GM23338 (cell line): ENCODE results near the gene CCDC91.

Experiments
- CTCF ChIP-seq, 2 experiments: fragments of 200-600 bp in 1 of 2; sonication (generic) in 1 of 2; conservative IDR thresholded peaks; 2 replicates each; pipeline versions ENCODE4 v1.5.1 to v1.6.1; 2016 to 2017; ENCODE audit warnings: antibody characterized with exemption in 2 of 2, low read depth in 2 of 2, mild to moderate bottlenecking in 2 of 2, moderate library complexity in 1 of 2
- EZH2 ChIP-seq: fragments of 200-600 bp; sonication (generic); IDR thresholded peaks from one replicate; pipeline ENCODE4 v1.8.0; 2017; ENCODE audit warnings: antibody characterized with exemption, mild to moderate bottlenecking, low read depth; ENCODE audit not compliant: unreplicated experiment
- EZH2phosphoT487 ChIP-seq: fragments of 200-600 bp; sonication (generic); IDR thresholded peaks from one replicate; pipeline ENCODE4 v1.8.1; 2018; ENCODE audit warnings: antibody characterized with exemption; ENCODE audit not compliant: unreplicated experiment
- JUNB ChIP-seq: IDR thresholded peaks from one replicate; pipeline ENCODE4 v1.6.1; 2016; ENCODE audit warnings: antibody characterized with exemption; ENCODE audit not compliant: unreplicated experiment
- NANOG ChIP-seq: IDR thresholded peaks from 2 replicates; pipeline ENCODE4 v1.6.1; 2016; ENCODE audit warnings: antibody characterized with exemption, borderline replicate concordance
- POLR2AphosphoS5 ChIP-seq: IDR thresholded peaks from 2 replicates; pipeline ENCODE4 v1.6.1; 2016; ENCODE audit warnings: antibody characterized with exemption, low read depth
- REST ChIP-seq: IDR thresholded peaks from one replicate; pipeline ENCODE4 v1.6.1; 2018; ENCODE audit warnings: antibody characterized with exemption; ENCODE audit not compliant: unreplicated experiment
- STAT1 ChIP-seq: IDR thresholded peaks from one replicate; pipeline ENCODE4 v1.6.1; 2016; ENCODE audit warnings: antibody characterized with exemption; ENCODE audit not compliant: unreplicated experiment
- ZNF114 ChIP-seq: fragments of 250-450 bp; sonication (Bioruptor Pico); IDR thresholded peaks from 2 replicates; pipeline ENCODE4 v1.5.0; 2020; ENCODE audit warnings: mild to moderate bottlenecking, moderate library complexity
- ZNF331 ChIP-seq: fragments of 250-450 bp; sonication (Bioruptor Pico); IDR thresholded peaks from 2 replicates; pipeline ENCODE4 v1.5.0; 2020; ENCODE audit warnings: low read depth, mild to moderate bottlenecking, moderate library complexity
- TF ChIP-seq, protein P1 (sequence below): IDR thresholded peaks from 2 replicates; pipeline ENCODE4 v1.6.1; 2016; ENCODE audit warnings: antibody characterized with exemption

DNA sequence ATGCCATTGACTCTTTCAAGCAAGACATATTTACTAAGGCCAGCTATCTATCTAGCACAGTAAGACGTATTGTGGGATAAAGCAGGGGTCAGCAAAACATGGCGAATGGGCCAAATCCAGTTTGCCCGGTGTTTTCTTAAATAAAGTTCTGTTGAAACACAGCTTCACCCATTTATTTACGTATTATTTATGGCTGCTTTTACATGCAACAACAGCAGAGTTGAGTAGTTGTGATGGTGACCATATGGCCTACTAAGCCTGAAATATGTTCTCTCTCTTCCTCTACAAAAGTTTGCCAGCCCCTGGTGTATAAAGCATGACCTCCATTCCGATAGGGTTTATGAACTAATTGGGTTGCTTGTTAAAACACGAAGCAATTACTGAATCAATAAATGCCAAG, 322.1 kb downstream of the CCDC91 start:
- TF ChIP-seq EZH2phosphoT487, result no peak
- no peak for TF ChIP-seq POLR2AphosphoS5
- TF ChIP-seq CTCF (conservative IDR thresholded peaks at IDR 0.05; ENCODE audit: low read depth in 2 of 2), result no peak
- no peak for TF ChIP-seq ZNF331
- TF ChIP-seq JUNB, result no peak
- TF ChIP-seq, protein P1, sequence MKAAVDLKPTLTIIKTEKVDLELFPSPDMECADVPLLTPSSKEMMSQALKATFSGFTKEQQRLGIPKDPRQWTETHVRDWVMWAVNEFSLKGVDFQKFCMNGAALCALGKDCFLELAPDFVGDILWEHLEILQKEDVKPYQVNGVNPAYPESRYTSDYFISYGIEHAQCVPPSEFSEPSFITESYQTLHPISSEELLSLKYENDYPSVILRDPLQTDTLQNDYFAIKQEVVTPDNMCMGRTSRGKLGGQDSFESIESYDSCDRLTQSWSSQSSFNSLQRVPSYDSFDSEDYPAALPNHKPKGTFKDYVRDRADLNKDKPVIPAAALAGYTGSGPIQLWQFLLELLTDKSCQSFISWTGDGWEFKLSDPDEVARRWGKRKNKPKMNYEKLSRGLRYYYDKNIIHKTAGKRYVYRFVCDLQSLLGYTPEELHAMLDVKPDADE, result no peak
- no peak for TF ChIP-seq NANOG
- TF ChIP-seq EZH2, result no peak
- no peak for TF ChIP-seq STAT1
- TF ChIP-seq REST, result no peak
- no peak for TF ChIP-seq ZNF114
